K562 (cell line): ENCODE data around the gene HEMGN. TPM values are rescaled to one million over a fixed set of nuclear protein-coding genes. Genes with fewer than 3 reads are reported as not detected.
"Not testable (repeated sequence)": the region's sequence is repeated elsewhere in the genome, so short reads cannot be mapped to it uniquely, and the experiment has no call there.

Experiments
- CBX1 ChIP-seq: sonication (generic); IDR thresholded peaks from 2 replicates; pipeline ENCODE4 v1.6.1; 2016; ENCODE audit warnings: antibody characterized with exemption, low read depth, mild to moderate bottlenecking
- EHMT2 ChIP-seq: fragments of 450-650 bp; IDR thresholded peaks from 2 replicates; pipeline ENCODE4 v1.6.1; 2018; ENCODE audit warnings: antibody characterized with exemption
- HDAC3 ChIP-seq: fragments of 450-650 bp; IDR thresholded peaks from 2 replicates; pipeline ENCODE4 v1.6.1; 2018; ENCODE audit warnings: borderline replicate concordance, mild to moderate bottlenecking, moderate library complexity; ENCODE audit not compliant: partially characterized antibody
- KLF16 ChIP-seq: IDR thresholded peaks from 2 replicates; pipeline ENCODE4 v1.6.1; 2016; ENCODE audit warnings: antibody characterized with exemption
- LEF1 ChIP-seq: fragments of 450-650 bp; IDR thresholded peaks from 2 replicates; pipeline ENCODE4 v1.6.1; 2016; ENCODE audit warnings: mild to moderate bottlenecking
- POLR2AphosphoS5 ChIP-seq: IDR thresholded peaks from 2 replicates; pipeline ENCODE4 v1.6.1; 2011; ENCODE audit warnings: mild to moderate bottlenecking, low read depth, low read length, moderate library complexity; ENCODE audit not compliant: control insufficient read depth, insufficient read depth
- SMAD1 ChIP-seq: fragments of 150-350 bp; IDR thresholded peaks from 2 replicates; pipeline ENCODE4 v1.6.1; 2014; ENCODE audit warnings: low read length, low read depth; ENCODE audit not compliant: partially characterized antibody
- SRF ChIP-seq, 2 experiments: fragments of 250-450, 450-650 bp in 1 of 2; sonication (Bioruptor Pico) in 1 of 2; sonication (generic) in 1 of 2; formaldehyde crosslinking; IDR thresholded peaks; 2 replicates each; pipeline versions ENCODE4 v1.5.0 to v1.5.1; 2020 to 2022; ENCODE audit warnings: mild to moderate bottlenecking in 1 of 2, missing genetic modification reagents in 1 of 2
- SUPT5H ChIP-seq: fragments of 450-650 bp; IDR thresholded peaks from 2 replicates; pipeline ENCODE4 v1.6.1; 2016
- TOE1 ChIP-seq, 2 experiments: fragments of 450-650 bp in 1 of 2; sonication (generic) in 1 of 2; formaldehyde crosslinking in 1 of 2; IDR thresholded peaks; 2 replicates each; pipeline versions ENCODE4 v1.7.1 to v1.8.0; 2016 to 2022; ENCODE audit warnings: borderline replicate concordance in 2 of 2, mild to moderate bottlenecking in 2 of 2, antibody characterized with exemption in 1 of 2, inconsistent platforms in 1 of 2, low read depth in 1 of 2, missing genetic modification reagents in 1 of 2, moderate library complexity in 1 of 2
- ZNF24 ChIP-seq: fragments of 450-650 bp; IDR thresholded peaks from 2 replicates; pipeline ENCODE4 v1.6.1; 2016
- ZNF316 ChIP-seq: fragments of 450-650 bp; IDR thresholded peaks from 2 replicates; pipeline ENCODE4 v1.6.1; 2016
- ZNF41 ChIP-seq: fragments of 250-450 bp; sonication (Bioruptor Pico); conservative IDR thresholded peaks from 2 replicates; pipeline ENCODE4 v1.4.0; 2020; ENCODE audit warnings: mild to moderate bottlenecking
- polyA plus RNA-seq, 8 experiments: library from polyadenylated mRNA; depleted of rRNA in 4 of 8; stranded (reverse) in 5 of 8; unstranded in 3 of 8; fragments of >200 nt; fragmentation: Nextera tagmentation in 2 of 8; fragmentation: Illumina TruSeq in 1 of 8; extraction: Ambion mirVana in 2 of 8; extraction: Trizol in 1 of 8; gene quantifications; 2 replicates each; pipeline versions ENCODE4 v1.2.1 to v1.2.3, GENCODE V29; 2011 to 2014; ENCODE audit warnings: inconsistent platforms in 1 of 8, missing spikeins in 1 of 8
- total RNA-seq, 7 experiments: library from RNA; depleted of rRNA in 6 of 7; stranded (reverse); fragments of >200 nt in 6 of 7; fragmentation: Illumina TruSeq in 2 of 7; extraction: Trizol in 2 of 7; gene quantifications; 2 replicates each; pipeline versions ENCODE4 v1.2.1 to v1.2.3, GENCODE V29; 2011 to 2021; ENCODE audit warnings: low replicate concordance in 1 of 7
- TF ChIP-seq, protein P1 (sequence below), 2 experiments: IDR thresholded peaks; 2 replicates each; pipeline ENCODE4 v1.6.1; 2012; ENCODE audit warnings: improper control_type of control experiment in 2 of 2, low read depth in 2 of 2, low read length in 2 of 2, borderline replicate concordance in 1 of 2
- TF ChIP-seq, protein P2 (sequence below): fragments of 450-650 bp; formaldehyde crosslinking; IDR thresholded peaks from 2 replicates; pipeline ENCODE4 v1.4.0; 2022; ENCODE audit warnings: mild to moderate bottlenecking, moderate library complexity
- TF ChIP-seq, protein P3 (sequence below): sonication (generic); formaldehyde crosslinking; IDR thresholded peaks from 2 replicates; pipeline ENCODE4 v1.8.1; 2023; ENCODE audit warnings: mild to moderate bottlenecking, missing genetic modification reagents, moderate library complexity
- TF ChIP-seq, protein P4 (sequence below), 2 experiments: fragments of 450-650 bp; IDR thresholded peaks; 2 replicates each; pipeline ENCODE4 v1.6.1; 2016

Gene HEMGN
- total and polyA plus RNA-seq, 9 of the 15 experiments (the other 6 are each of a cell fraction or from before 2014, with no cell fraction given): 56.3 to 258 (median 137) TPM

DNA sequence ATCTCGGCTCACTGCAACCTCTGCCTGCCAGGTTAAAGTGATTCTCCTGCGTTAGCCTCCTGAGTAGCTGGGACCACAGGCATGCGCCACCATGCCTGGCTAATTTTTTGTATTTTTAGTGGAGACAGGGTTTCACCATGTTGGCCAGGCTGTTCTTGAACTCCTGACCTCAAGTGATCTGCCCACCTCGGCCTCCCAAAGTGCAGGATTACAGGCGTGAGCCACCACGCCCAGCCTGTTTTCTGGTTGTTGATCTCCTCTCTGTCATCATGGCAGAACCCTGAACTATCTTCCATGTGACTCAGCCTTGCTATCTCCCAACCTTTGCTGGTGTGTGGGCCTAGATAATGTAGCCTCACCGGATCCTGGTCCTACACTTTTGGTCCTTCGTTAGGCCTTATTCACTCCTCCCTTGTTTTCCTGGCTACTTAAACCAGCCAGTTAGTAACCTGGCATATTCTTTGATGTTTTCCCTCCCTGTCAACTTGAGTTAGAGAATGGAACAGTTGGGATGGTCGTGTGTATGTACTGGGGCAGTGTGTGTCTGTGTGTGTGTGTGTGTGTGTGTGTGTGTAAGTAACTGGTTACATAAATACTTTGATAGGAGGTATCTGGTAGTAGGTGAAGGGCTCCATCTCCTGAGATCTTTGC, 22.8 kb upstream of the HEMGN start (continued):
- TF ChIP-seq, protein P1, sequence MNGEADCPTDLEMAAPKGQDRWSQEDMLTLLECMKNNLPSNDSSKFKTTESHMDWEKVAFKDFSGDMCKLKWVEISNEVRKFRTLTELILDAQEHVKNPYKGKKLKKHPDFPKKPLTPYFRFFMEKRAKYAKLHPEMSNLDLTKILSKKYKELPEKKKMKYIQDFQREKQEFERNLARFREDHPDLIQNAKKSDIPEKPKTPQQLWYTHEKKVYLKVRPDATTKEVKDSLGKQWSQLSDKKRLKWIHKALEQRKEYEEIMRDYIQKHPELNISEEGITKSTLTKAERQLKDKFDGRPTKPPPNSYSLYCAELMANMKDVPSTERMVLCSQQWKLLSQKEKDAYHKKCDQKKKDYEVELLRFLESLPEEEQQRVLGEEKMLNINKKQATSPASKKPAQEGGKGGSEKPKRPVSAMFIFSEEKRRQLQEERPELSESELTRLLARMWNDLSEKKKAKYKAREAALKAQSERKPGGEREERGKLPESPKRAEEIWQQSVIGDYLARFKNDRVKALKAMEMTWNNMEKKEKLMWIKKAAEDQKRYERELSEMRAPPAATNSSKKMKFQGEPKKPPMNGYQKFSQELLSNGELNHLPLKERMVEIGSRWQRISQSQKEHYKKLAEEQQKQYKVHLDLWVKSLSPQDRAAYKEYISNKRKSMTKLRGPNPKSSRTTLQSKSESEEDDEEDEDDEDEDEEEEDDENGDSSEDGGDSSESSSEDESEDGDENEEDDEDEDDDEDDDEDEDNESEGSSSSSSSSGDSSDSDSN (IDR thresholded peaks at IDR 0.05; ENCODE audit: borderline replicate concordance in 1 of 2, low read depth in 2 of 2, low read length in 2 of 2): peak in 1 of 2 experiments; percentile 76; a peak in 1 of 4 replicates
- TF ChIP-seq TOE1 (IDR thresholded peaks at IDR 0.05; ENCODE audit: borderline replicate concordance): peak; percentile 87
- TF ChIP-seq TOE1 (CRISPR knock-in tag; IDR thresholded peaks at IDR 0.05; ENCODE audit: borderline replicate concordance, low read depth): not testable (repeated sequence)
- peak; percentile 96 for TF ChIP-seq POLR2AphosphoS5
- TF ChIP-seq ZNF24: peak; percentile 65; the same call in 1 of the 2 replicates
- TF ChIP-seq, protein P2, sequence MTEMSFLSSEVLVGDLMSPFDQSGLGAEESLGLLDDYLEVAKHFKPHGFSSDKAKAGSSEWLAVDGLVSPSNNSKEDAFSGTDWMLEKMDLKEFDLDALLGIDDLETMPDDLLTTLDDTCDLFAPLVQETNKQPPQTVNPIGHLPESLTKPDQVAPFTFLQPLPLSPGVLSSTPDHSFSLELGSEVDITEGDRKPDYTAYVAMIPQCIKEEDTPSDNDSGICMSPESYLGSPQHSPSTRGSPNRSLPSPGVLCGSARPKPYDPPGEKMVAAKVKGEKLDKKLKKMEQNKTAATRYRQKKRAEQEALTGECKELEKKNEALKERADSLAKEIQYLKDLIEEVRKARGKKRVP (CRISPR knock-in tag): peak; percentile 73; the same call in 1 of the 2 replicates
- TF ChIP-seq KLF16: peak; percentile 90
- peak; percentile 92 for TF ChIP-seq EHMT2
- TF ChIP-seq ZNF41 (CRISPR knock-in tag): peak; percentile 57; the same call in 1 of the 2 replicates
- TF ChIP-seq ZNF316: peak; percentile 66
- TF ChIP-seq SMAD1: peak; percentile 84
- TF ChIP-seq, protein P3, sequence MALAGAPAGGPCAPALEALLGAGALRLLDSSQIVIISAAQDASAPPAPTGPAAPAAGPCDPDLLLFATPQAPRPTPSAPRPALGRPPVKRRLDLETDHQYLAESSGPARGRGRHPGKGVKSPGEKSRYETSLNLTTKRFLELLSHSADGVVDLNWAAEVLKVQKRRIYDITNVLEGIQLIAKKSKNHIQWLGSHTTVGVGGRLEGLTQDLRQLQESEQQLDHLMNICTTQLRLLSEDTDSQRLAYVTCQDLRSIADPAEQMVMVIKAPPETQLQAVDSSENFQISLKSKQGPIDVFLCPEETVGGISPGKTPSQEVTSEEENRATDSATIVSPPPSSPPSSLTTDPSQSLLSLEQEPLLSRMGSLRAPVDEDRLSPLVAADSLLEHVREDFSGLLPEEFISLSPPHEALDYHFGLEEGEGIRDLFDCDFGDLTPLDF (CRISPR knock-in tag): 0 out of 2 replicates have a peak, but pooled peaks have one; percentile 50
- TF ChIP-seq CBX1: peak; percentile 85
- TF ChIP-seq, protein P4, sequence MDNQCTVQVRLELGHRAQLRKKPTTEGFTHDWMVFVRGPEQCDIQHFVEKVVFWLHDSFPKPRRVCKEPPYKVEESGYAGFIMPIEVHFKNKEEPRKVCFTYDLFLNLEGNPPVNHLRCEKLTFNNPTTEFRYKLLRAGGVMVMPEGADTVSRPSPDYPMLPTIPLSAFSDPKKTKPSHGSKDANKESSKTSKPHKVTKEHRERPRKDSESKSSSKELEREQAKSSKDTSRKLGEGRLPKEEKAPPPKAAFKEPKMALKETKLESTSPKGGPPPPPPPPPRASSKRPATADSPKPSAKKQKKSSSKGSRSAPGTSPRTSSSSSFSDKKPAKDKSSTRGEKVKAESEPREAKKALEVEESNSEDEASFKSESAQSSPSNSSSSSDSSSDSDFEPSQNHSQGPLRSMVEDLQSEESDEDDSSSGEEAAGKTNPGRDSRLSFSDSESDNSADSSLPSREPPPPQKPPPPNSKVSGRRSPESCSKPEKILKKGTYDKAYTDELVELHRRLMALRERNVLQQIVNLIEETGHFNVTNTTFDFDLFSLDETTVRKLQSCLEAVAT (IDR thresholded peaks at IDR 0.05): peak; percentile 88 to 90; a peak in 3 of 4 replicates
- TF ChIP-seq SRF (CRISPR knock-in tag; IDR thresholded peaks at IDR 0.05): 0 out of 4 replicates have a peak, but pooled peaks of 1 of the 2 experiments have one; percentile 54
- peak; percentile 99 for TF ChIP-seq LEF1
- peak; percentile 72 for TF ChIP-seq SUPT5H
- TF ChIP-seq HDAC3: peak; percentile 92
